Lower leg skin (tissue), 3 donors: ENCODE results near the gene DNAJC28.

Experiments
- POLR2A ChIP-seq, 2 donors: fragments of 450-650 bp; IDR thresholded peaks; one replicate each; pipeline ENCODE4 v1.6.1; 2016 to 2017; ENCODE audit warnings: antibody characterized with exemption in 2 of 2, mild to moderate bottlenecking in 1 of 2, moderate library complexity in 1 of 2
- TF ChIP-seq, protein P1 (sequence below), 3 donors: fragments of 450-650 bp; IDR thresholded peaks; one replicate each; pipeline ENCODE4 v1.5.1; 2016; ENCODE audit warnings: antibody characterized with exemption in 3 of 3, mild to moderate bottlenecking in 3 of 3, moderate library complexity in 2 of 3

GRCh38 chr21:33444499-33444898 is 47.0 kb downstream of the DNAJC28 start:
- TF ChIP-seq, protein P1, sequence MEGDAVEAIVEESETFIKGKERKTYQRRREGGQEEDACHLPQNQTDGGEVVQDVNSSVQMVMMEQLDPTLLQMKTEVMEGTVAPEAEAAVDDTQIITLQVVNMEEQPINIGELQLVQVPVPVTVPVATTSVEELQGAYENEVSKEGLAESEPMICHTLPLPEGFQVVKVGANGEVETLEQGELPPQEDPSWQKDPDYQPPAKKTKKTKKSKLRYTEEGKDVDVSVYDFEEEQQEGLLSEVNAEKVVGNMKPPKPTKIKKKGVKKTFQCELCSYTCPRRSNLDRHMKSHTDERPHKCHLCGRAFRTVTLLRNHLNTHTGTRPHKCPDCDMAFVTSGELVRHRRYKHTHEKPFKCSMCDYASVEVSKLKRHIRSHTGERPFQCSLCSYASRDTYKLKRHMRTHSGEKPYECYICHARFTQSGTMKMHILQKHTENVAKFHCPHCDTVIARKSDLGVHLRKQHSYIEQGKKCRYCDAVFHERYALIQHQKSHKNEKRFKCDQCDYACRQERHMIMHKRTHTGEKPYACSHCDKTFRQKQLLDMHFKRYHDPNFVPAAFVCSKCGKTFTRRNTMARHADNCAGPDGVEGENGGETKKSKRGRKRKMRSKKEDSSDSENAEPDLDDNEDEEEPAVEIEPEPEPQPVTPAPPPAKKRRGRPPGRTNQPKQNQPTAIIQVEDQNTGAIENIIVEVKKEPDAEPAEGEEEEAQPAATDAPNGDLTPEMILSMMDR (IDR thresholded peaks at IDR 0.05), result no peak
- TF ChIP-seq POLR2A (IDR thresholded peaks at IDR 0.05), result no peak
